NB4 (cell line): ENCODE data around the gene SELENBP1.

ENCODE experiments used
- CTCF ChIP-seq: IDR thresholded peaks from one replicate; pipeline ENCODE4 v1.5.1; 2012; ENCODE audit warnings: low read depth, low read length
- MAX ChIP-seq: IDR thresholded peaks from 2 replicates; pipeline ENCODE4 v1.6.1; 2011; ENCODE audit warnings: low read depth, low read length
- MYC ChIP-seq: IDR thresholded peaks from 2 replicates; pipeline ENCODE4 v1.6.1; 2011; ENCODE audit warnings: low read depth, low read length
- POLR2A ChIP-seq: IDR thresholded peaks from 2 replicates; pipeline ENCODE4 v1.6.1; 2011; ENCODE audit warnings: mild to moderate bottlenecking; ENCODE audit not compliant: insufficient read length; ENCODE audit errors: extremely low read depth

GRCh38 chr1:151342569-151342968 lies 29.9 kb downstream of the SELENBP1 start:
- no peak for TF ChIP-seq CTCF
- no peak for TF ChIP-seq POLR2A
- no peak for TF ChIP-seq MYC
- TF ChIP-seq MAX, result no peak
